Measurements from ENCODE around the gene MOV10L1.
"Not testable (repeated sequence)": the region's sequence is repeated elsewhere in the genome, so short reads cannot be mapped to it uniquely, and the experiment has no call there.

MOV10L1 gene

DNA sequence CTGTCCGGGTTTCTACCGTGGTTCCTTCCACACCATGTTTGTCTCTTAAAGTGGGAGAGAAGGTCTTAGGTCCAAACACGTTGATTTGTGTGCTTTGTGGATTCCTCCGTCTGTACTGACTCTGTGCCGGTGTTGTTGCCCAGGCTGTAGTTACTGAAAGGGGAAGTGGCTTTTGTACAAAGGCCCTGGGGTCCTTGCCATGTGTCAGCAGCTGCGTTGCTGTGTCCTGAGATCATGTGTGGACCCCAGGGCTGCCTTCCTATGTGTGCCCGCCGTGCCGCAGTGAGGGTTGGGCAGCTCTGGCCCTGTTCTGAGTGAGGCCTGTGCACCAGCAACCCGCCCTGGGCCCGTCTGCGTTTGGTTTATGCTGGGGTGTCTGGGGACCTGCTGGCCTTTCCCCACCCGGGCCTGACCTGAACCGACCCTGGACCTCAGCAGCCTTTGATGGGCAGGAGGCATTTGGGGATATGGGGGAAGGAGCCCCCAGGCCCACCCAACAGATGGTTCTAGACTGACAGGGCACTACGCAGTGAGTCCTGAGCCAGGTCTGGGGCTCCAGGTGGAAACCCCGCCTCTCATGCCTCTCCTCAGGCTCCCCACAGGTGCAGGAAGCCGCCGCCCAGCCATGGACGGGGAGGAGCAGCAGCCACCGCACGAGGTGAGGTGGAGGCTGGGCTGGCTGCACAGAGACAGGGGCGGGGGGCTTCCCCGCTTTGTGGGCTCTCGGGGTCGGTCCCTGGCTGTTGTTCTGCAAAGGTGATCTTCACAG is 102.8 kb downstream of the MOV10L1 start:
- peak; percentile 65 for DNase-seq

DNA sequence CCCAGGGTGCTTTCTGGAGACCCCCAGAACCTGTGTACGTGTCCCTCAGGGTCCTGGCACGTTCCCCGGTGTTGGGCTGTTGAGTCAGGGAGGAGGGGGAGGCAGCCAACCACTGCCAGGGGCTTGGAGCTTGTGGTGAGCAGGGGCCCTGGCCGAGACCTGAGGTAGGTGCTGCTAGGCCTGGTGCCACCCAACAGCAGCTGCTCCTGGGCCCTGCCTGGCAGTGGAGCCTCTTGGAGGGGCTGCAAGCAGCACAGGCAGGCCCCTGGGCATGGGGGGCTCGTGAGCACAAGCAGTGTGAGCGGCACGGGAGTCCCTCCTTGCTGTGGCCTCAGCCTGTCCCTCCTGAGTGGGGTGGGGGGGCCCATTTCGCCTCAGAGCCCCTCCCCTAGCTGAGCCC is 103.8 kb downstream of the MOV10L1 start:
- no peak for DNase-seq

DNA sequence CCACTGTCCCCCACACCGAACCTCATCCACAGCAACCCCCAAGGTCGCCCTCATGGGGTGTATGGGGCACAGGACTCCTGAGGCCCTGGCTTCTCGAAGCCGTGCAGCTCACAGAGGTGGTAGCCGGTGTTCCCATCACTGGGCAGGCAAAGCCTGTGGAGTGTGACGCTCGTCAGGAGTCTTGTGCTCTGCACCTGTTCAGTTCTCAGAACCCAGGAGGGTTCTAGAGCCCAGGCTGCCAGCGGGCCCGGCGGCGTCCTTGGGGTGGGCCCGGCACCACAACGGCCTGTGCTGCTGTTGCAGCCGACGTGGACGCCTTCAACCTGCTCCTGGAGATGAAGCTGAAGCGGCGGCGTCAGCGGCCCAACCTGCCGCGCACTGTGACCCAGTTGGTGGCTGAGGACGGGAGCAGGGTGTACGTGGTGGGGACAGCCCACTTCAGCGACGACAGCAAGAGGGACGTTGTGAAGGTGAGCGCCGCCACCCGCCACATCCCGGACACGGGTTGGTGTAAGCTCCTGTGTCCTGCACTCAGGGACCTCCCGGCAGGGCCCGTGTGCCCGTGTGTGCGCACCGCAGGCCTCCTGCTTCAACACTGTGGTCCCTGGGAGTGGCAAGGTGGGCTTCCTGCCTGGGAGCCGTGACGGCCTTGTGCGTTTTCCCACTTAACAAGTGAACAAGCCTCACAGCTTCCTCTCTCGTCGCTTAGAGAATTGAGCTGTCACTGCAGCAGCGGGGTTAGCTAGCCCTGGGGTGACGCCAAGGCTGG is 104.4 kb downstream of the MOV10L1 start:
- no peak for DNase-seq

DNA sequence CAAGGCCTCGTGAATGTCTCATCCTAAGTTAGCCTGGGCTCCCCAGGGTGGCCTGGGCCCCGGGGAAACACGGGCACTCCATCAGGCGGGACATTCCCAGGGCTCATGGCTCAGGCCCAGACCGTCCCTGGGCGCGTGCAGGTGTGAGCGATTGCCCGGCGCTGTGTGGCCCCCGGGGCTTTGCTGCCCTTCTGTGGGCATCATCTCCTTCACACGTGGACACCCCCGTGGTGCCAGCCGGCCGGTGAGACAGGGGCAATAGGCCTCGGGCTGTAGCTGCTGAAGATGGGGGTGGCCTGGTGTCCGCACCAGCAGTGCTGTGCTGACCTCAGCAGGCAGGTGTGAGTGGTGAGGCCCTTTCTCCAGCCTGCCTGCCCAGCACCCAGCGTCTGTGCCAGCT is 106.5 kb downstream of the MOV10L1 start:
- DNase-seq: no peak

DNA sequence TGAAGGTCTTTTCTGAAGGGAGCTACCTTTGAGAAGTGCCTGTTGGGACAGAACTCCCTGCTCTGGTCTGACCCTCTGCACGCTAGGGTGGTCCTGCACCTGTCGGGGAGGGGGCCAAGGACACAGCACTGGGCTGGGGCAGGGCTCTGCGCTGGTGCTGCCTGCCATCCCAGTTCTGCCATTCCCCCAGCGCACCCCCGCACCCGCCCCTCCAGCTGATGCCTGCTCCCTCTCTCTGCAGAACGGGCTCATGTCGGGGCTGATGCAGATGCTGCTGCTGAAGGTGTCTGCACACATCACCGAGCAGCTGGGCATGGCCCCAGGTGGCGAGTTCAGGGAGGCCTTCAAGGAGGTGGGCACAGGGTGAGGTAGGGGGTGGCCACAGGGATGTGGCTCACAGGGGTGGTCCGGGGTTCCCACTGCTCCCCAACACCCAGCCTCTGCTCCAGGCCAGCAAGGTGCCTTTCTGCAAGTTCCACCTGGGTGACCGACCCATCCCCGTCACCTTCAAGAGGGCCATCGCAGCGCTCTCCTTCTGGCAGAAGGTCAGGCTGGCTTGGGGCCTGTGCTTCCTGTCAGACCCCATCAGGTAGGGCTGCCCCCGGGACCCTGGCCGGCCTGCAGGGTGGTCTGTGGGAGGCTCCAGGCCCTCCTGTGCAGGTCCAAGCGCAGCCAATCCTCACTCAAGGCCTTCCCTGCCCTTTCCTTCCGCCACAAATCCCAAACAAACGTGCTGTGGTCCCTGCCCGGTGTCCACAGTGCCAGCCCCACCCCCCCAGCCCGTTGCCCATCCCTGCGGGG is 107.4 kb downstream of the MOV10L1 start:
- no peak for DNase-seq

DNA sequence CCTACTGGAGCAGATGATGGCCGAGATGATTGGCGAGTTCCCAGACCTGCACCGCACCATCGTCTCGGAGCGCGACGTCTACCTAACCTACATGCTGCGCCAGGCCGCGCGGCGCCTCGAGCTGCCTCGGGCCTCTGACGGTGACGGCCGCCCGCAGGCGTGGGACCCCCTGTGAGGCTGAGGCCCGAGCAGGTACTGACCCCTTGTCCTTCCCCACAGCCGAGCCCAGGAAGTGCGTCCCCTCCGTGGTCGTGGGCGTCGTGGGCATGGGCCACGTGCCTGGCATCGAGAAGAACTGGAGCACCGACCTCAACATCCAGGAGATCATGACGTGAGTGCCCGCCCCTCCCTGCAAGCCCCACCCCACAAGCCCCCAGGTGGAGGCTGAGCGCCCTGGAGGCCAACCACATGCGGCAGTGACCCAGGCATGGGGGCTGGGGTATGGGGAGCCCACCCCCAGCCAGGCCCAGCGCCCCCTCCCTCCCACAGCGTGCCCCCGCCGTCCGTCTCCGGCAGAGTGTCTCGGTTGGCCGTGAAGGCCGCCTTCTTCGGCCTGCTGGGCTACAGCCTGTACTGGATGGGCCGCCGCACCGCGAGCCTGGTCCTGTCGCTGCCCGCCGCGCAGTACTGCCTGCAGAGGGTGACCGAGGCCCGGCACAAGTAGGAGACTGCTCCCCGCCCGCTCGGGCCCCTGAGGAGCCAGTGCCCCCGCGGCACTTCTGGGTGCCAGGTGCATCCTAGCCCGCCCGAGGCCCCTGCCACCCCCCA is 108.2 kb downstream of the MOV10L1 start:
- DNase-seq: no peak

DNA sequence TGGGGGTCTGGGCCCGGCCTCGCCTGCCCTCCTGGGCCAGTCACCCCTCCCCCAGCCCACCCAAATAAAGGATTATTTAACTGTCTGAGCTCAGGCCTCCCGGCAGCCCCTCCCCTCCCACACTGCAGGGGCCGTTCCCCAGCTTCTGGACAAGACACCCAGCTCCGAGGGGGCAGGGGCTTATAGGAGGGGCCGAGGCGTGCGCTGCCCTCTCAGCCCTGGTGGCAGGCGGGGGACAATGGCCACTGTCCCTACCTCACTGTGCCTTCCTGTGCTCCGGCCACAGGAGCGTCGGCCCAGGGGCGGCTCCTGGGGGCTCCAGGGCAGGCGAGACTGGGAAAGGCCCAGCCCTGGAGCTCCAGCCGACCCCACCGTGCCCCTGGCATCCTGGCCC is 108.8 kb downstream of the MOV10L1 start:
- no peak for DNase-seq

DNA sequence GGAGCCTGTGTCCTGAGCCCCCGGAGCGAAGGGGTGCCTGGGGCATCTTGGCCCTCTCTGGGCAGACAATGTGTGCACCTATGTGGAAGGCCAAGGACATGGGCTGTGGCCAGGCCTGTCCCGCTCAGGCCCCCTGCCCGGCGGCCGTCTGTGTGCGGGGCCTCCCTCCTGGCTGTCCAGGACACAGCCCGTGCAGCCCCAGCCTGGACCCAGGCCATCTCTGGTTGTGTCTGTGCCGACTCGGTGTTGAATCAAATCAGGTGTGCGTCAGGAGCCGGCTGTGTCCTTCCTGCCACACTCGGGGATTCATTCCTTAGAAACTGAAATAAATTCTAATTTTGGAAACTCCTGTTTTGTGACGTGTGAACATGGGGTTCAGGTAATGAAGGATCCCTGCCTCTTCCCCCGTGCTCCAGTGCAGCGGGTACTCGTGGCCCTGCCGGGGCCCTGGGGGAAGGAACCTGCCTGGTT is 109.5 kb downstream of the MOV10L1 start:
- DNase-seq: no peak

DNA sequence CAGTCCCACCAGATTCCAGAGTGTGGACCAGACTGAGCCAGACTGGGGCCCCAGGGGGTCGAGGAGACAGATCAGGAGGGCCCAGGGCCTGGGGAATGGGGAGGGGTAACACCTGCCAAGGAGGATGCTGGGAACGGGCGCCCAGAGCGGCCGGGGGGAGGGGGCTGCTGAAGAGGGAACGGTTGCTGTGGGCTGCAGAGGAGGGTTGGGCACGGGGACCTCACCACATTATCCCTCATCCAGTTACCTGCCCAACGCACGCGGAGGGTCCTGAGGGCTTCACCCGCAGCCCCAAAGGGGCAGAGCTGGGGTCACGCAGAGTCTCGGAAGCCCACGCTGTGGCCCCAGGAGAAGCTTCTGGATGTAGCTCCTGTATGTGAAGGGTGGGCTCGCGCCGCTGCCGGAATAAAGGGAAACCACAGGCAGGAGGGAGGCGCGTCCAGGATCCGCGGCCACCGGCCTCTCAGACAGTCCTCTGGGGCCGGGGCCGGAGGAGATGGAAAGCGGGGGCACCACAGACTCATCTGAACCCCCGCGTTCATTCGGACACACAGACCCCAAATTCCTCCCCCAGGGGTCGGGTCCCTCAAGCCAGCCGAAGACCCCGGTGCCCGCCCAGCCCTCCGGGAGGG is 110.1 kb downstream of the MOV10L1 start:
- no peak for DNase-seq

DNA sequence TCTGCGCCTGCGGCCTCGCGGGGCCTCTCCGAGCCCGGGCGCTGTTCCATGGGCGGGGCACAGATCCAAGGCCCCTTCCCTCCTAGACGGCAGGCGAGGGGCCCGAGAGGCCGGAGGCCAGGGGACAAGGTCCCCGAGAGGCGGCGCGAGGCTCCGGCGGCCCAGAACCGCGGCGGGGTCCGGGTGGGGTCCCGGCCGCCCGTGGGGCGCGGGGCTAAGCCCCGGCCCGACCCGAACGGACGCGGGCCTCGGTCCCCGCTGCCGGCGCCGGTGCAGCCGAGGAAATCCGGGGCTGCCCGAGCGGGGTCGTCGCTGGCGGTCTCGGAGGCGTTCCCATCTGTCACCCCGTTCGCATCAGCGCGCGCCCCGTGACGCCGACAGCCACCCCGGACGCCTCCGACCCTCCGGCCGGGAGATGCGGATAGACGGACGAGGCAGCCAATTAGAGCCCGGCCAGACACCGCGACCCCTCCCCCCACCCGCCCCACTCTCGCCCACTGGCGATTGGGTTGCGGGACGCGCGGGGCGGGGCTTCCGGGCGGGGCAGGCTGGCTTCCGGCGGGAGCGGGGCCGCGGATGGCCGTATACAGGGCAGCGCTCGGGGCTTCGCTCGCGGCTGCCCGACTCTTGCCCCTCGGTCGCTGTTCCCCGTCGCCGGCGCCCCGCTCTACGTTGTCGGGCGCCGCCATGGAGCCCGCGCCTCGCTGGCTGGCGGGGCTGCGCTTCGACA is 110.8 kb downstream of the MOV10L1 start, which contains the start of gene SELENOO:
SELENOO (plus strand) TSS at position 551 of the 730 bp plus-strand sequence; CDS start at position 577, 26 bp downstream.
- peak; percentile 94 for DNase-seq

DNA sequence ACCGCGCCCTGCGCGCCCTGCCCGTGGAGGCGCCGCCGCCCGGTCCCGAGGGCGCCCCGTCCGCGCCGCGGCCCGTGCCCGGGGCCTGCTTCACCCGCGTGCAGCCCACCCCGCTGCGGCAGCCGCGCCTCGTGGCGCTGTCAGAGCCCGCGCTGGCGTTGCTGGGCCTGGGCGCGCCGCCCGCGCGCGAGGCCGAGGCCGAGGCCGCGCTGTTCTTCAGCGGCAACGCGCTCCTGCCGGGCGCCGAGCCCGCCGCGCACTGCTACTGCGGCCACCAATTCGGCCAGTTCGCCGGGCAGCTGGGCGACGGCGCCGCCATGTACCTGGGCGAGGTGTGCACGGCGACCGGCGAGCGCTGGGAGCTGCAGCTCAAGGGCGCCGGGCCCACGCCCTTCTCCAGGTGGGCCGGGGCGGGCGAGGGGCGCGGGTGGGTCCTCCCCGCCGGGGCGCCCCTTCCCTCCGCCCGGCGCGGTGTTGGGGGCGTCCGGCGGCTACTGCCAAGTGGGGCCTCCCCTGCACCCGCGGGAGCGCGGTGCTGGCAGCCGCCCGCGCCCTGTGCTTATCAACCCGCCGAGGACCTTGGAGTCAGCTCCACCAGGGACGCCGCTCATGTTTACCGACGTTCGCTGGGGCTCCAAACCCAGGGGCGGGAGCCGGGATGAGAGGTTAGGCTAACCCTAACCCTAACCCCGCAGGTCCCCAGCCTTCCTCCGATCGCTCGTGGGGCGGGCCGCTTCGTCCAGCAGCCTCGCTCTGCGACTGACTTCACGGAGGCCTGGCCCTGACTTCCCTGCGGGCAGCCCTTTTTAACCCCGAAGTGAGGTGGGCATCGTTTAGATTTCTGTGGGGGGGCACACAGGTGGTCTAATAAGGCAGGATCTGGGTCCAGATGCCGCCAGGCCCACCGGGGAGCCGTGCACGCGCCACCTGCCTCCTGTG is 111.7 kb downstream of the MOV10L1 start:
- no peak for DNase-seq

DNA sequence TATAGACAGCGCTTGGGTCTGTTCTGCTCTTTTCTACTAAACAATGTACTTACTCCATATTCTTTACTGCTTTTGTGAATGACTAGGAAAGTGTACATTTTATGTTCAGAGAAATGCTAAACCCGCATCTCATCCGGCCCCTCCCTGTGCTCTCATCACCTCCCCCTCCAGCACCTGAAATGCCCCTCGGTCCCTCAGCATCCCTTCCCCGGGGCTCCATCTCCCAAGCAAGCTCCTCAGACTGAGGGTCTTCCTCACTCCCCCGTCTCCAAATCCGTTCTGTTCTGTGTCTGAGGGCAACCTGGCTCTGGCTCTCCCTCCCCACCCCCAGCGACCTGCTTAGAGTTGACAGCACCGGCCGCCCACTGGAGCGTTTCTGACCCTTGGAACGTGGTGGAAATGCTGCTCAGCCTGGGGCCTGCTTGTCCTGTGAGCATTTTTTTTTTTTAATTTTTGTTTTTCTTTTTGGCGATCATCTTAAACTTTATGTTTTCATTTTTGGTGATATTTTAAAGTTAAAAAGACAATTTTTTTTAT is 112.4 kb downstream of the MOV10L1 start:
- DNase-seq: no peak

DNA sequence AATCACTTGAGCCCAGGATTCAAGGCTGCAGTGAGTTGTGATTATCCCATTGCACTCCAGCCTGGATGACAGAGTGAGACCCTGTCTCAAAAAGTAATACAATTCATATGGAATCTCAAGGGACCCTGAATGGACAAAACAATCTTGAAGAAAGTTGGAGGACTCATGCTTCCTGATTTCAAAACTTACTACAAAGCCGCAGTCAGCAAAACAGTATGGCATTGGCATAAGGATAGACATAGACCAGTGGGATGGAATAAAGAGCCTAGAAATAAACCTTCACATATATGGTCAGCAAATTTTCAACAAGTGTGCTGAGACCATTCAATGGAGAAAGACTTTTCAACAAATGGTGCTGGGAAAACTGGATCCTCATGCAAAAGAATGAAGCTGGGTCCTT is 113.5 kb downstream of the MOV10L1 start:
- no peak for DNase-seq

DNA sequence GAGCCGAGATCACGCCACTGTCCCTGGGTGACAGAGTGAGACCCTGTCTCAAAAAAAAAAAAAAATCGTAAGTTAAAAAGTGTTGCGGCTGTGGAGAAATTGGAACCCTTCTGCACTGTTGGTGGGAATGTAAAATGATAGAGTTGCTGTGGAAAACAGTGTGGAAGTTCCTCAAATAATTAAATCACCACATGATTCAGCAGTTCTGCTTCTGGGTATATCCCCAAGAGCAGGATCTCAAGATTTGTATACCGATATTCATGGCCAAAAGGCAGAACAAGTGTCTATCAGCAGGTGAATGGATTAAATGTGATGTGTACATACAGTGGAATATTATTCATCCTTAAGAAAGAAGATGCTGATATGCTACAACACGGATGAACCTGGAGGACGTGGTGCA is 114.8 kb downstream of the MOV10L1 start:
- DNase-seq: no peak

DNA sequence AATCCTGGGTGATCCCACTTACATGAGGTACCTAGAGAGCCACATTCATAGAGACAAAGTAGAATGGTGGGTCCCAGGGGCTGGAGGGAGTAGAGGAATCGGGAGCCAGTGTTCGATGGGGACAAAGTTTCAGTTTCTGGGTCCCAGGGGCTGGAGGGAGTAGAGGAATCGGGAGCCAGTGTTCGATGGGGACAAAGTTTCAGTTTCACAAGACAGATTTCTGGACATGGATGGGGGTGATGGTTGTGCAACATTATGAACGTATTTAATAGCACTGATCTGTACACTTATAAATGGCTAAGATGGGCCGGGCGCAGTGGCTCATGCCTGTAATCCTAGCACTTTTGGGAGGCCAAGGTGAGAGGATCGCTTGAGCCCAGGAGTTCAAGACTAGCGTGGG is 115.2 kb downstream of the MOV10L1 start:
- DNase-seq: not testable (repeated sequence)

DNA sequence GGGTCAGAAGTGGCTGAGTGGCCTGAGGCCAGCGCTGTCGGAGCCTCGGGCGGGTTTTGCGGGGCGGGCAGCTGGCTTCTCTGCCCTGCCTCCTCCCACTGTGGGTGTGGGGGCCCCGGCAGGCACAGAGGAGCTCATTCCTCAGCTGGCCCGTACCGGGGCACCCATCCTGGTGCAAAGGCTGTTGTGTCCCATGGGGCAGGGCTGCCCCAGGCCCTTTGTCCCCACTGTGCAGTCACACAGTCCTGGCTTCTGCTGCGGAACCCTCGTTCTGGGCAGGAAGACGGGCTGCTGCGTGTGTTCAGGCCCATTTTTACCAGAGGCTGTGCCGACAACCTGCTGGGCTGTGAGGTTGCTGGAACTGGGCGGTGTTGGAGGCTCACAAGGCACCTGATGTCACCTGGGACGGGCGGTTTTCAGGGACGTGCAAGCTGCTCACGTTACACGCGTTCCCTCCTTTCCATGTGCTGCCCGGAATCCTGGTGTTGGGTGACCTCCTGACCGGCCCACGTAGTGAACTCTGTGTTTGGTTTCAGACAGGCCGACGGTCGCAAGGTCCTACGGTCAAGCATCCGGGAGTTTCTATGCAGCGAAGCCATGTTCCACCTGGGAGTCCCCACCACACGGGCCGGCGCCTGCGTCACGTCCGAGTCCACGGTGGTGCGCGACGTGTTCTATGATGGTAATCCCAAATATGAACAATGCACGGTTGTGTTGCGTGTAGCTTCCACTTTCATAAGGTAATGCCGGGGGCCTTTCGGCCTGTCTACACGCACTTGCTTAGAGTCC is 116.2 kb downstream of the MOV10L1 start:
- DNase-seq: no peak

DNA sequence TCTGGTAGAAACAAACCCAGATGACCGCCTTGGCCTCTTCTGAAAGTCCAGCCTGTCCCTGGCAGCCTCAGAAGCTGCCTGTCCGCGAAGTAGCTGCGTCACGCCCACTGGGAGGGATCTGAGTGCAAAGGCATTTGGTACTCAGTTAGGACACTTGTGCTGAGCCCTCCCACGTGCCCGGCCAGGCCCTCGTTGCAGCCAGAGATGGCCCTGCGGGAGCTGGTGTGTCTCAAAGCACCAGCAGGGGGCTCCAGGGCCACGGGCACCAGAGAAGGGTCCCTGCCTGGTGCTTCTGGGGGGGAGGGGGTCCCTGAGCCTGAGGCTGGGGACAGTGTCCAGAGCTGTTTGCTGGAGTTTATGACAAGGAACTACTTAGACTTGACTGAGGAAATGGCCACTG is 116.8 kb downstream of the MOV10L1 start:
- no peak for DNase-seq

DNA sequence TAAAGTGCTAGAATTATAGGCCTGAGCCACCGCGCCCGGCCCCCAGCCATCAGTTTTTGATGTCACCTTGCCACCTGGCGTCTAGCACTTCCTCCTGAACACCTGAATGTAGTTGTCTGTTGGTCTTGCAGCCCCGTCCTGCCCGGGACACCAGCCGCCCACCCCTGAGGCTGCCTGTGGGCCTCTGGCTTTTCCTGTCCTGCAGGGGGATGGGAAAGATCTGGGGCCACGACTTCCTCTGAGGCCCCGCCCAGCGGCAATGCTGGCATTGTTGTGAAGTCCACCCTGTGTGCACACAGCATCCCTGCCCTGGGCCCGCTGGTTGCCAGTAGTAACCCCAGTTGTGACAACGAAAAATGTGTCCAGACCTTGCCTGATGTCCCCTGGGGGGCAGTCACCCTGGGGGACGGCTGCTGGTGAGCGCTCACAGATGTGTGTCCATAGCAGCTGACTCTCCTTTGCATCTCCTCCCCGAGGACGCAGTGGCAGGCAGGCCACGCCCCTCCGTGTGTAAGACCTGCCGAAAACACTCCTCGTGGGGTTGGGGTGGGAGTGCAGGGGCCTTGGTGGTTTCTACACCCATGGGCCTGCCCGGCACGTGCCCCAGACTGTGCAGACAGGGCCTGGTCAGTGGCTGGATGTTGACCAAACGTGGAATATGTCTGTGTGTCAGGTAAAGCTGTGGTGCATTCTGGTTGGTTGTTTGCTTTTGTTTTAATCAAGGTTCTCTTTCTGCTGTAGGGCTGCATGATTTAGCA is 117.8 kb downstream of the MOV10L1 start:
- DNase-seq: no peak
